Stimulated activated CD4-positive, alpha-beta T cell treated with anti-CD3 and anti-CD28 coated beads, Interleukin-1b, Interleukin-23, amount 100 ng/mL, for 48 hours (primary cell): ENCODE results near the gene TAAR9.
A peak's percentile ranks its signal among the peaks of the same experiment; 100 is the strongest.
"Not testable (repeated sequence)": the region's sequence is repeated elsewhere in the genome, so short reads cannot be mapped to it uniquely, and the experiment has no call there.

Source experiments
- DNase-seq: peaks from one replicate; pipeline ENCODE4 v3.0.0-alpha.2; 2020

The TAAR9 gene

DNA sequence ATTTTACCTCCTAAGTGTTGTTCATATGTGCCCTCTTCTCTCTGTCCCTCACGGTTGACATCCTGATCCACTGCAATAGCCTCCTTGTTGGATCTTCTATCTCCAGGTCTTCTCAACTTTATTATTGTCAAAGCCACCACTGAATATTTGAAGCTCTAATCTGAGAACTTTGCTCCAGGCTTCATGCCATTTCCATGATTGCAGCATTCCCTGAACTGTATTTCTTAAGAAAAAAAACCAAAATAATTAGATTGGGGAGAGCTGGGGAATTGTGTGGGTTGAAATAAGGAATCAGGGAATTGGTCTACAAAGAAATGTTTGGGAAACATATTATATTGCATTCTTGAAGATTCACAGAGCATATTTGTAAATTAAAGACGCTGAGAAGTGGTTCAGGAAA, 22.7 kb upstream of the TAAR9 start:
- DNase-seq, result no peak

DNA sequence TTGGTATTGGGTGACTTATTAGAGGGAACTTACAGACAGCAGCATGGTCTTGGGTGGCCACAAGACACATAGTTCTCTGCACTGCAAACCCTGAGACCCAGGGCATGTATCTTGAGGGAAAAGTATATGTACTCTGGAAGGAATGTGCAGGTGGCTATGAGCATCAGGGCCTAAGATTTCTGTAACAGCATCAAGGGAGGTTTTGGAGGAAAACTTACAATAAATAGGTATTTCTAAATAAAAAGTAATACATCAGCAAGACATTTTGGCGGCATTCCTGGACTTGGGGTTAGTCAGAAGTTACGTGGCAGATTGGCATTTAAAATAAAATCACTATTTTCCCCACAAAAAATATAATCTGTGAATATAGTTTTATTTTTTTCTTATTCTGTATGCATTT, 17.1 kb upstream of the TAAR9 start:
- no peak for DNase-seq

DNA sequence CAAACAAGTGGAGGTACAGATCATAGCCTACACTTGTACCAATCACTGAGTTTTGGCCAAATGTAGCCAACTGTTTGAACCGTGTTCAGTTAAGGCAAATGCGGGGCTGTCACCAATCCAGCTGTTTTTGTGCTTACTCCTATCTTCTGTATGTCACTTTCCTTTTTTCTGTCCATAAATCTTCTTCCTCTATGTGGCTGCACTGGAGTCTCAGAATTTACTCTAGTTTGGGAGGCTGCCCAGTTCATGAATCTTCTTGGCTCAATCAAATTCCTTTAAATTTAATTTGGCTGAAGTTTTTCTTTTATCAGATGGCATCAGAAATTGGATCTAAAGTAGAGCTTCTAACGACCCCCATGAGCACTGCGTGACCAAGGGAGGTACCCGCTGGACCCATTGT, 13.4 kb upstream of the TAAR9 start:
- DNase-seq, result no peak

DNA sequence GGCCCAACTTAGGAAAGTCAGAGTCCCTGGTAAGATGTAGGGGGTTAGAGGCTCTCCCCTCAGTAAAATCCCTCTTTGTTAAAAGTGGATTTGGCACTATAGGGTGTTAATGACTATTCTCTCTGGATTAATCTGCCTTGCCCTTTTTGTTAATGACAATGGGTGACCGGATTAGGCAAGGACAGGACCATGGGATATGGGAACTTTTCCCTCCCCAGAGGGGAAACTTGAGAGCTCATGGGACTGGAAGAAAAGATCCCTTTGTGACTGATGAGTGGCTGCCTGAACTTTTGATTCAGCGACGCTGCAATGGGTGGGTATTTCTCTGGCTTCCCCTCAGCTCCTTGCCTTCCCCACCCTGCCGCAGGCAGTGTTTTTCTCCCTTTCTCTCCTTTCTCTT, 12.2 kb upstream of the TAAR9 start:
- DNase-seq, result no peak

DNA sequence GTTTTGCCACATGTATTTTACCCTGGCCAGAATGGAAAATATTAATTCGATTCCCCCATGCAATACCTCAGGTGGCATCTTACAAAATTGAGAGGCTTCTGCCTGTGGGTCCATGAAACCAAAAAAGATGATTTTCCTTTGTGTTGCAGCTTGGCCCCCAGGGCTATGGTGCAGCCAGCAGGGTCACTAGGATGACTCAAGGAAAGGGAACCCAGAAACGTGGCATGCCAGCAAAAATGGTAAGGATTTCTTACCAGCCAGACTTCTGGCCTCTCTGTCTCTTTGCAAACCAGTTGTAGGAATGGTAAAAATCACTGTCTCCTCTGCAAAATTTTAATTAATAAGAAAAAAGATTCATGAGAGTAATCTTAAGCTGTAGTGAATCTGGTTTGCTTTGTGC, 11.6 kb upstream of the TAAR9 start:
- DNase-seq, result no peak

DNA sequence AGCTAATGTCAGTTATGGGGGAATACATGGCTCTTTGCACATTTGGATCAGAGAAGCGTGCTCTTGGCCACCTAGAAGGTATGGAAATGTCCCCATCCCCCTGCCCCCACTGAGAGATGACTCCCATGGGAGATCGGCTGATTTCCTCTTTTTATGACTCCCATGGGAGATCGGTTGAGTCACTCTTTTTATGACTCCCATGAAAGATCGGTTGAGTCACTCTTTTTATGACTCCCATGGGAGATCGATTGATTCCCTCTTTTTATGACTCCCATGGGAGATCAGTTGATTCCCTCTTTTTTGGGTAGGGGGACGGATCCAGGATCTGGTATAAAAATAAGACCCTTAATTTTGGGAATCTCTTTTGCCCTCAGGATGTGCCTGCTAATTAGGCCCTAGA, 10.3 kb upstream of the TAAR9 start:
- DNase-seq, result no peak

DNA sequence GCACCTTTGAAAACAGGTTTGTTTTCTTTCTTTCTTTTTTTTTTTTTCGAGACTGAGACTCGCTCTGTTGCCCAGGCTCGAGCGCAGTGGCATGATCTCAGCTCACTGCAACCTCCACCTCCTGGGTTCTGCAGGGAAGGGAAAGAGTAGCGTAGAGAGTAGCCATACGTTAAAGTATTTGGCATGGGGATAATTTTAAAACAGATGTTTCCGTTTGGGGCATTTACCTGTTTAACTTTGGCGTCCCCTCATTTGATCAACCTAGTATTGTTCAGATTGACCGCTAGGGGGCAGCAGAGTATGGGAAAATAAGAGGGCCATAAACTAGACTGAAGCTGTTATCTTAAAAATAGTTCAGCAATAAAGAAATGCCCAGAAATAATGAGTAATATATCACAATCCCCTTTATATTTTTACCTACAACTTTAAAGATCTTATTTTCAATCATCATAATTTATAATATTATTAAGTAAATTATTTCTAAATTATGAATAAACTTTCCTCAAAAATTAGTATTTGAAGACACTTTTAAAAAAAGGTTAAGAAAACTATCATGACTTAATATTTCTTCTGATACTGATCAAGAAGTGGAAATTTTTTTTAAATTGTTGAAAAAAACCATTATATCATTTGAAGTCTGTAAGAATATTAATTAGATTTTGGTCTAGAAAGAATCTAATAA, 7.6 kb upstream of the TAAR9 start:
- peak; percentile 58 for DNase-seq

DNA sequence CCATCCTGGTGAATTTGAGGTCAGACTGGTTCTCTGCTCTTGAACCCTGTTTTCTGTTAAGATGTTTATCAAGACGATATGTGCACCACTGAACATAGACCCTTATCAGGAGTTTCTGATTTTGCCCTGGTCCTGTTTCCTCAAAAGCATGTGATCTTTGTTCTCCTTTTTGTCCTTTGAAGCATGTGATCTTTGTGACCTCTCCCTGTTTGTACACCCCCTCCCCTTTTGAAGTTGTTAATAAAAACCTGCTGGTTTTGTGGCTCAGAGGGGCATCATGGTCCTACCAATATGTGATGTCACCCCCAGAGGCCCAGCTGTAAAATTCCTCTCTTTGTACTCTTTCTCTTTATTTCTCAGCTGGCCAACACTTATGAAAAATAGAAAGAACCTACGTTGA, 3.5 kb upstream of the TAAR9 start:
- DNase-seq, result not testable (repeated sequence)

DNA sequence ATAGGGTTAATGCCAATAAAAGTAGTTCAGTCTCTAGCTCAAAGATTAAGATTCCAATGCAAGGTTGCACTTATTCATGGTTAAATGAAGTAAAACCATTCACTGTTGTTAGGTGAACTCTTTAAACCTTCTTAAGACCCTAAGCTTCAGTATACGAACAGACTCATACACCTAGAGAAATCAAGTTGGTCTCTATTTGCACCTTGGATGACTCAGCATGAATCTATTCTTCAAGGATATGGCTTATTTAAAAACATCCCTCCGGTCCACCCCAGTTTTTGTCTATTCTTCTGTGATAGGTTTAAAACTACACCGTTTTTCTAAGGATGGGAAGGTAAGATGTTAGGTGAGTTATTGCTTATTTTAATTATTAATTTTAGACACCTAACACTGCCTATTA, 932 bp upstream of the TAAR9 start:
- no peak for DNase-seq

DNA sequence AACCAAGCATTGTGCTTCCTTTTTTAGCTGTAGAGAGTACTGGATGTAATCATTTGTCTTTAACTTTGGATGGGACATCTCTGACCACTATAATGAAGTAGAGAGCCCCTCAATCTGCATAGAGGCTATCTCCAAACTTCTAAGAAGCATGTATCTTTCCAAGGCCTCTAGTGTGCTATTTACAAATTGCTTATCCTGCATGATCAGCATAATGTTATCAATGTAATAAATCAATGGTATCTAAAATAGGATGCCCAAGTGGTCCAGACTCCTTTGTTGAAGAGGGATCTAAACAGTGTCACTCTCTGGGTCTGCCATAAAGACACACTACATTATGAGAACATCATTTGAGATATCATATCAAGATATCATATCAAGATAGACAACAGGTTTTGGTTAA, 6.7 kb downstream of the TAAR9 start:
- DNase-seq, result no peak

DNA sequence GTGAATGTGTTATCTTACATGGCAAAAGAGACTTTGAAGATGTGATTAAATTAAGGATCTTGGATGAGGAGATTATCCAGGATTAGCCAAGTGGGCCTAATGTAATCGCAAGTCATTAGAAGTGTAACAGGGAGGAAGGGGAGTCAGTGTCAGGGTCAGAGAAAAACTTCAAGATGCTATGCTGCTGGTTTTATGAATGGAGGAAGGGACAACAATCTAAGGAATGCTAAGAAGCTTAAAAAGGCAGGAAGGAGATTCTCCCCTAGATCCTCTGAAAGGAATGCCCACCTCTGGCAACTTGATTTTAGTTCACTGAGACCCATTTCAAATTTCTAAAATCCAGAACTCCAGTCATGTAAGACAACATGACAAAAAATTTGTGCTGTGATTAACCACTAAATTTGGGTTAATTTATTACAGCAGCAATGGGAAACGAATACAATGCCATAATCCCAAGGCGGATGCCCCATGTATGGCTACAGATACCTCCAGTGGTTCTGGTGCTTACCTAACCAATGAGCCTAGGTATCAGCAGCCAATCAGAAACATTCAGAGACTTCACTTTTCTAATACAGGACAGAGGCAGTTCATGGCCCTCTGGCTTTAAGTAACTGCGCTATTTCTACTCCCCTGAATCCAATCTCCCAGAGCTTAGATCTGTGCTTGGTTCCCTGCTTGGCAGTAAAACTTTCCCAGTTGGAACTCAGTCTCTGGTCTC, 10.8 kb downstream of the TAAR9 start:
- DNase-seq, result no peak

DNA sequence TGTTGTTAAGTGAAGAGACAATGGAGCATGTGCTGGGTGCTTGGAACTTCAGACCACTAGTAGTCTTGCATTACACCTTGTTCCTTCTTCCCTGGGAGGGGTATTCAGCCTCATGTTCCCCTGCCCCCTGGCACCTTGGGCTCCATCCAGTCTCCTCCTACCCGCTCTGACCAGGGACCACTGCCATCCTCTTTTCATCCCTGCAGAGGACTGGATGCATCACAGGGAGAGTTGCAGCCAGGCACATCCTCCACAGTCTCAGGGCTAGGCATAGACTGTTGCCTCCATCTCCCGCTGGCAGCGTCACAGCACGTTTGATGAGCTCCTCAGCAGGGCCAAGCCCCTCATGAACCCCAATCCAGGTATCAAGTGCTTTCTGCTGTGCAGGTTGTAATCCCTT, 13.1 kb downstream of the TAAR9 start:
- no peak for DNase-seq

DNA sequence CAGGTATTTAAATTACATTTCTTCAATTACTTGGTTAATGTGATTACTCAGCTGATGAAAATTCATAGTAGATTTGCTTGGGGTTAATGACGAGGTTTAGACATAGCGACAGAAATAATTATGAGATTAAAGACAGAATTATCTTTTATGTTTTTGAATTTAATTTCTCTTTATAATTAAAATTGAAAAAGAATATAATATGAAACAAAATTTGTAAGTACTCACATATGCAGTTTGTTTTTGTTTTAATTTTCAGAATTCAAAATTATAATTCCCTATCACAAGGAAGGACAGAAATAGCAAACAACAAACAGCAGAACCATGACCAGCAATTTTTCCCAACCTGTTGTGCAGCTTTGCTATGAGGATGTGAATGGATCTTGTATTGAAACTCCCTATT, 14.3 kb downstream of the TAAR9 start, which contains the start of gene TAAR8:
TSS of gene TAAR8 (plus strand) at position 301 of the 400 bp plus-strand sequence. CDS start at position 322, 21 bp downstream.
- no peak for DNase-seq

DNA sequence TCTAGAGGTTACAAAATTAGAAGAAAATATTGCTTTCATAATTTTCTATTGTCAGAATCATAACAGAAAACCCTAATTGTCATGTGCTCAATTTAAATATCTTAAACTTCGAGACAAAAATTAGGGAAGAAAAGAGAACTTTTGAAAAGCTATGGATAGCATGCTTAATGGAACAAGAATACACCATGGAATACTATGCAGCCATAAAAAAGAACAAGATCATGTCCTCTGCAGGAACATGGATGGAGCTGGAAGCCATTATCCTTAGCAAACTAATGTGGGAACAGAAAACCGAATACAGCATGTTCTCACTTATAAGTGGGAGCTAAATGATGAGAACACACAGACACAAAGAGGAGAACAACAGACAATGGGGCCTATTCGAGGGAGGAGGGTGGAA, 22.0 kb downstream of the TAAR9 start:
- DNase-seq, result not testable (repeated sequence)

DNA sequence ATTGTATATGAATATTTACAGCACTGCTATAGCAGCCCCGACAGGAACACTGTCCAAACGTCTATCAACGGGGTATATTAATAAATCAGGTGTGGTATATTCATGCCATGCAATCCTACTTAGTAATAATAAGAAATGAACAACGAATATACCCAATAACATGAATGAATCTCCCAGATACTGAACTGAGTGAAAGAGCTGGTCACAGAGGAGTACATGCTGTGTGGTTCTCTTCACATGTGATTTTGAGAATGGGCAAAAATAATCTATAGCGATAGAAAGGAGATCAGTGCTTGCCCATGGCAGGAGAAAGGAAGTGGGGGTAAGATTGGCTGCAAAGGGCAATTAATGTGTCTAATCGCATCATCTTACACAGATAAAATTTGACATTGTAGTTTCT, 28.3 kb downstream of the TAAR9 start:
- DNase-seq, result no peak

DNA sequence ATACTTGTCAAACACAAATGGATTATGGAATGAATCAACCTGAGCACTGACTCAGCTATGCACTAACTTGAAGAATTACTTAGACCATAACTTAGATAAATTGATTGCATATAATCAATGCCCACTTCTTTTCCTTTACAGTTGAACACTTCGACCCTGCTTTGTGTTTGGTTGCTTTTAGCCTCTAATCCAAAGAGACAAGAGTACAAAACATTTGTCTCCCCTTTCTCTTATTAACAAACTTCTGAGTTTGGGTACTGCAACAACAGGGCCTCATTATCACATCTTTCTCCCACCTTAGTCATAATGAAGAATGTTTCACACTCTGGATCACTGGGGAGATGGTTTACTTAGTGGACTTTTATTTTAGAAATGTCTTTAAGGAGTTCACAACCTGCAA, 29.5 kb downstream of the TAAR9 start:
- DNase-seq, result no peak

DNA sequence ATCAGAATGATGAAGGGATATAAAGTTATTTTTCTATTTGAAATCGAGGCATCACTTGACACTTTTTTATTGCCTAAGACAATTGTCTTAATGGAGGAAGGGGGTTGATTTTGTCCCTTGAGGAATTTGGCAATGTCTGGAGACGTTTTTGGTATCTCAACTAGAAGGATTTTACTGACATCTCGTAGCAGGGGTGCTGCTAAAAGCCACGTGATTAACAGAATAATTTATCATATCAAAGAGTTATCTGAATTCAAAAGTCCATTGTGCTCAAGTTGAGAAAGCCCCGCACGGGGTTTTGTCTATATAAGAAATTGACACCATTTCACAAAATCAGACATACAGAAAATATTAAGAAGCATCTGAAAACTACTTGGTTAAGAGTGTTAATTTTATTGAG, 30.5 kb downstream of the TAAR9 start:
- DNase-seq, result no peak

DNA sequence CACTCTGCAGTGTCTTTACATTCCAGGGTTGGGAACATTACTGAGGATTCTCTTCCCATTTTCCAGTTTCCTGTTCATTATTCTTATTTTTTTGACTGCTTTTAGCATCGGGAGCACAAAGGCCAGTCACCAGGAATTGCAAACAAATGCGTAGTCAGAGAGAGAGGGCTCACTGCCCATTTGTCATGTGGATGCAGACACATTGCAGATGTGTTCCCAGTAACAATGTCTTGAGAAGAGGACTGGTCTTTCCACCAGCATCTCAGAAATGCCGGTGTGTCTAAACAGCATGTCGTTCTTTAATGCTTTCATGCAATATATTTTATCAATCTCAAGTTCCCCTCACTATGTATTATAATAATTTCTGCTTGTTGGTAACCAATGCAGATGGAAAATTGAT, 31.1 kb downstream of the TAAR9 start:
- DNase-seq, result no peak

DNA sequence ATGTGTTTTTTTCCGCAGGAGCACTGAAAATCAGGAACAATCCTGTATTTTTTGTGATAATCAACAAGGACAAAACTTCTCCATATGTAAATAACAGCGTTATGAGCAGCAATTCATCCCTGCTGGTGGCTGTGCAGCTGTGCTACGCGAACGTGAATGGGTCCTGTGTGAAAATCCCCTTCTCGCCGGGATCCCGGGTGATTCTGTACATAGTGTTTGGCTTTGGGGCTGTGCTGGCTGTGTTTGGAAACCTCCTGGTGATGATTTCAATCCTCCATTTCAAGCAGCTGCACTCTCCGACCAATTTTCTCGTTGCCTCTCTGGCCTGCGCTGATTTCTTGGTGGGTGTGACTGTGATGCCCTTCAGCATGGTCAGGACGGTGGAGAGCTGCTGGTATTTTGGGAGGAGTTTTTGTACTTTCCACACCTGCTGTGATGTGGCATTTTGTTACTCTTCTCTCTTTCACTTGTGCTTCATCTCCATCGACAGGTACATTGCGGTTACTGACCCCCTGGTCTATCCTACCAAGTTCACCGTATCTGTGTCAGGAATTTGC, 32.2 kb downstream of the TAAR9 start, which contains the start of gene TAAR6:
TSS of gene TAAR6 (plus strand) at position 102 of the 557 bp plus-strand sequence. CDS start at position 102, 0 bp downstream.
- no peak for DNase-seq

DNA sequence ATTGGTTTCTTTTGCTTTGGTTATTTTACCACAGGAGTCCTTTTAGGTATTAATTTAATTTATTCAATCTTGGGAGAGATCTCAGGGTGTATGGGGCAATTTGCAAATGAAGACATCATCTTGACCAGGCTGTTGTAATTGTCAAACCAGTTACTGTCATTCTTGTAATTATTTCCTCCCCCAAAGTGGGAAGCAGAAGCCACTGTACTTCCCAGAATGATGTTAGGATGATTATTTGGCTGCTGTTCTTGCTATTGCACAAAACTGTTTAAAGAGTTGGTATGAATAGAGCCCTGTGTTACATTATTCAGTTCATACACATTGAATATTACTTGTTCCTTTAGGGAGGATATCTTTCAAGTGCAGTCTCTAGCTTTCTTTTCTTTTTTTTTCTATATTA, 33.7 kb downstream of the TAAR9 start:
- DNase-seq, result no peak

DNA sequence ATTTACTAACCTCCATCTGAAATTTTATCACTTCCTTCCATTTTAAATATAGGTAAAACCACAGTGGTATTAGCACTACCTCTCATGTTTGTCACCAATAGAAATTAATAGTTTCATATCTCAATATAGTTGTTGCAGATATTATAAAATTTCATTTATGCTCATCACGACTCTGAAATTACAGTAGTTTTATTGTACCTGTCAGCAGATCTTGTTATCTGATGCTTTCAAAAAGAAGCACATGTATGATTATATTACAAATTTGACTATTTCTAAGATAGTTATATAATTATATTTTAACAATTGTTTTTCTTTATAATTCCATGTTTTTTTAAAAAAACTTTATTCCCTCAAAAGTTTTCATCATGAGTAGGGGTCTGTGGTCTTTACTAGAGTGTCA, 46.6 kb downstream of the TAAR9 start:
- DNase-seq, result no peak

DNA sequence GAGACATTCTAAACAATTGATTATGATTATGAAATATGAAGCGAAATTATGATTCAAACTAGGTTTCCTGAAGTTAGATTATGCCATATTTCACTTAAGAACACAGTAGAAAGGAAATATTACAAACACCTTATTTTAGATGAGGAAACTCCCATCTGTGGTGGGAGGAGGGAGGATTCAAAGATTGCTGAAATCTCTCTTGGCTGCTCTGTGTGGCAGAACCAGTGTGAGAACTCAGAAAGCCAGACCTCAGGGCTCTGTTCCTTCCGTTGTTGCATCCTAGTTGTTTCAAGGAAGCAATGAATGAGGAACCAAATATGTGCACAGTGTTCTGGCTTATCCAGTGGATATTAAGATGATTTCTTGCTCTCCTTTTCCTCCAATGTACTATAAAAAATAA, 49.3 kb downstream of the TAAR9 start:
- DNase-seq, result no peak
